Brain microvascular endothelial cell (primary cell): ENCODE data around the gene ZNF783.
A peak's percentile ranks its signal among the peaks of the same experiment; 100 is the strongest.

ENCODE experiments used
- DNase-seq: peaks from one replicate; pipeline ENCODE4 v3.0.0-alpha.2; 2020
- H3K27ac ChIP-seq: fragments of 250-450 bp; sonication (Bioruptor Pico); 2 replicates; pipeline ENCODE4 v1.5.1; 2020; ENCODE audit warnings: mild to moderate bottlenecking, moderate library complexity
- H3K27me3 ChIP-seq: fragments of 250-450 bp; sonication (Bioruptor Pico); replicated peaks from 2 replicates; pipeline ENCODE4 v1.5.1; 2020; ENCODE audit warnings: mild to moderate bottlenecking
- H3K36me3 ChIP-seq: fragments of 250-450 bp; sonication (Bioruptor Pico); replicated peaks from 2 replicates; pipeline ENCODE4 v1.5.1; 2020; ENCODE audit warnings: mild to moderate bottlenecking
- H3K4me3 ChIP-seq: 2 replicates; pipeline ENCODE4 v1.5.1; 2011; ENCODE audit warnings: low read depth, mild to moderate bottlenecking, control low read depth, low read length, moderate library complexity
- in situ Hi-C: cut with HindIII; loops from 2 replicates; pipeline ENCODE4 v1.10.0; 2017; ENCODE audit warnings: low sequenced_read_pairs, low pct_ligation_motif_present
- TF ChIP-seq, protein P1 (sequence below): IDR thresholded peaks from 2 replicates; pipeline ENCODE4 v1.5.1; 2011; ENCODE audit warnings: low read depth, mild to moderate bottlenecking, moderate library complexity, low read length, control low read depth, inconsistent platforms; ENCODE audit errors: missing control alignments

Gene ZNF783

GRCh38 chr7:149261829-149262617, at the start of gene ZNF783:
ZNF783 (plus strand) TSS chr7:149262196; CDS start chr7:149262334, 138 bp downstream.
- Histone ChIP-seq H3K27ac (peak within 1 kb of the TSS; percentile 85), H3K4me3 (peak within 1 kb of the TSS; percentile 59), H3K36me3 (peaks cover 8% of the 10 kb centered on the region), H3K27me3 (no peaks in the 10 kb centered on the region)
- DNase-seq, result peak; percentile 72
- TF ChIP-seq, protein P1, sequence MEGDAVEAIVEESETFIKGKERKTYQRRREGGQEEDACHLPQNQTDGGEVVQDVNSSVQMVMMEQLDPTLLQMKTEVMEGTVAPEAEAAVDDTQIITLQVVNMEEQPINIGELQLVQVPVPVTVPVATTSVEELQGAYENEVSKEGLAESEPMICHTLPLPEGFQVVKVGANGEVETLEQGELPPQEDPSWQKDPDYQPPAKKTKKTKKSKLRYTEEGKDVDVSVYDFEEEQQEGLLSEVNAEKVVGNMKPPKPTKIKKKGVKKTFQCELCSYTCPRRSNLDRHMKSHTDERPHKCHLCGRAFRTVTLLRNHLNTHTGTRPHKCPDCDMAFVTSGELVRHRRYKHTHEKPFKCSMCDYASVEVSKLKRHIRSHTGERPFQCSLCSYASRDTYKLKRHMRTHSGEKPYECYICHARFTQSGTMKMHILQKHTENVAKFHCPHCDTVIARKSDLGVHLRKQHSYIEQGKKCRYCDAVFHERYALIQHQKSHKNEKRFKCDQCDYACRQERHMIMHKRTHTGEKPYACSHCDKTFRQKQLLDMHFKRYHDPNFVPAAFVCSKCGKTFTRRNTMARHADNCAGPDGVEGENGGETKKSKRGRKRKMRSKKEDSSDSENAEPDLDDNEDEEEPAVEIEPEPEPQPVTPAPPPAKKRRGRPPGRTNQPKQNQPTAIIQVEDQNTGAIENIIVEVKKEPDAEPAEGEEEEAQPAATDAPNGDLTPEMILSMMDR, result peak; percentile 60
- in situ Hi-C loops, result no loop called here

DNA sequence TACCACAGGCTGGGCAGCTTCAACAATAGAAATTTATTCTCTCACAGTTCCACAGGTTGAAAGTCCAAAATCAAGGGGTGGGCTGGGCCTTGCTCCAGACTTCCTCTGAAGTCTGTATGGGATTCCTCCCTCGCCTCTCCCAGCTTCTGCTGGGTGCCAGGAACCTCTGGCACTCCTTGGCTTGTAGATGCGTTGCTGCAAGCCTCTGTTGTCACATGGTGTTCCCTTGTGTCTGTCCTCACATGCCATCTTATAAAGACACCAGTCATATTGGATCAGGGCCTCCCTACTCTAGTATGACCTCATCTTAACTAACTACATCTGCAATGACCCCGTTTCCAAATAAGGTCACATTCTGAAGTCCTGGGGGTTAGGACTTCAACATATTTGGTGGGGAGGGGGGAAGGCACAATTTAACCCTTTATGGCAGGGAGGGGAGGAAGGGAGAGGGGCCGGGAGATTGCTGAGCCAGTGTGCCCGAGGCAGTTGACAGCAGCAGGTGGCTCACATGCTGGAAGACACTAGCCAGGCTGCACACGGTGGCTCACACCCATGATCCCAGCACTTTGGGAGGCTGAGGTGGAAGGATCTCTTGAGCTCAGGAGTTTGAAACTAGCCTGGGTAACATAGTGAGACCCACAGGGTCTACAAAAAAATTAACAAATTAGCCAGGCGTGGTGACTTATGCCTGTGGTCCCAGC, 47.8 kb upstream of the ZNF783 start:
- in situ Hi-C loops, result no loop called here
- Histone ChIP-seq H3K27me3 (no peaks in the 10 kb centered on the region), H3K36me3 (peaks cover 78% of the 10 kb centered on the region), H3K27ac (no peak overlapping the region), H3K4me3 (no peak overlapping the region)
- DNase-seq, result no peak
- TF ChIP-seq, protein P1, result no peak

DNA sequence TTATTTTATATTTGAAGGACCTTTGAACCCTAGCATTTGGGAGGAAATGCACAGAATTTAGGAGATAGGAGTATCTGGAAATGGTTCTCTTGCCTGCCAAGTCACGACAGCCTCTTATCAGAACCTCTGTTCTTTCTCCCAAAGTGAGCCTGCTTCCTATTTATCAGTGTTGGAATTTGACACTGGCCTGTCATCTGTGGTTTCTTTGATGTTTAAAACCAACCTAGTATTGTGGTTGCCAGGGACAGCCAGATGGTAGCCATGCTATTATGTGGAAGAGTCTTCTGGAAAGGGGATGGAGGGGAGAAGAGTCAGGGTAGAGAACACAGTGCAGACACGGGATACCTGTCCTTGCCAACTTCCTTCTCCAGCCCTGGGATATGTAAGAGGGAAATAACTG, 45.6 kb upstream of the ZNF783 start:
- in situ Hi-C loops, result no loop called here
- Histone ChIP-seq H3K36me3 (peaks cover 67% of the 10 kb centered on the region), H3K27ac (no peak overlapping the region), H3K27me3 (no peaks in the 10 kb centered on the region), H3K4me3 (no peak overlapping the region)
- DNase-seq, result no peak
- TF ChIP-seq, protein P1, result no peak

- DNase-seq, result no peak
- H3K36me3 ChIP-seq, result peaks cover 63% of the 10 kb centered on the region
- in situ Hi-C loops, result no loop called here
- TF ChIP-seq, protein P1, result no peak
- no peak overlapping the region for H3K27ac ChIP-seq
- H3K27me3 ChIP-seq, result no peaks in the 10 kb centered on the region
- H3K4me3 ChIP-seq, result no peak overlapping the region
Measured at GRCh38 chr7:149217570-149217969, 44.4 kb upstream of the ZNF783 start.

DNA sequence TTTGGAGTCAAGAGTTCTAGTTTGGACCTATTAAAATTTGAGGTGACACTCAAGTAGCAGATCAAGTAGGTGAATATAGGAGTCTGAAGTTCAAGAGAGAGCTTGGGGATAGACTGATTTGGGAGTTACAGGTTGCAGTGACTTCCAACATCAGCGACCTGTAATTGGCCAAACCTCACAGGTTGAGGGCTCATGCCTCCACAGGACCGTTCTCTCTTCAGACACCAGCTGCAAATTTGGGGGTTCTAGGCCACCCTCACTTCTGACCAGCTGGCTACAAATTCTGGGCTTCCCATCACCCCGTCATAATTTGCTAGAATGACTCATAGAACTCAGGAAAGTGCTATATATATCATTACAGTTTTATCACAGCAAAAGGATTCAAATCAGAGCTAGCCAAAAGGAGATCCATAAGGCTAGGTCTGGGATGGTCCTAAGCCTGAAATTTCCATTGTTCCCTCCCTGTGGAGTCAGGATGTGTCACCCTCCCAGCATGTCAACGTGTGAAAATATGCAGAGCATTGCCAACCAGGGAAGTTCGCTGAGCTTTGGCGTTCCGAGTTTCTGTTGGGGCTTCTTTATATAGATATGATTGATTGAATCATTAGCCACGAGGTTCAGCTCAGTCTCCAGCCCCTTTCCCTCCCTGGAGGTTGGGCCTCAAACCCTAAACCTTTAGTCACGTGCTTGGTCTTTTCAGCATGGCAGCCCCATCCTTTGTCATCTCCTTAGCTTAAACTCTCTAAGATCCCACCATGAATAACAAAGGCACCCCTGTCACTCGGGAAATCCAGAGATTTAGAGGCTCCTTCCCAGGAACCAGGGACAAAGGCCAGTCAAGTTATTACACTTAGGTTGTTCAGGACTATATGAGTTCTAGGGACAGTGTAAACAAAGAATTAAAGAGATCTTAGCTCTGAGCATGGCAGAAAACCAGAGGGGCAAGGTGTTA, 43.3 kb upstream of the ZNF783 start:
- Histone ChIP-seq H3K4me3 (no peak overlapping the region), H3K27ac (no peak overlapping the region), H3K27me3 (no peaks in the 10 kb centered on the region), H3K36me3 (peaks cover 58% of the 10 kb centered on the region)
- TF ChIP-seq, protein P1, result no peak
- DNase-seq, result no peak
- in situ Hi-C loops, result no loop called here
